A204.1 (cell line): Measurements from ENCODE around the gene ALDH3B1.
A peak's percentile ranks its signal among the peaks of the same experiment; 100 is the strongest.

ENCODE experiments used
- FAIRE-seq: peaks from 2 replicates; lab custom pipeline; 2012; peaks lifted over from hg19 to GRCh38; lab: Jason Lieb, UNC

ALDH3B1 gene

DNA sequence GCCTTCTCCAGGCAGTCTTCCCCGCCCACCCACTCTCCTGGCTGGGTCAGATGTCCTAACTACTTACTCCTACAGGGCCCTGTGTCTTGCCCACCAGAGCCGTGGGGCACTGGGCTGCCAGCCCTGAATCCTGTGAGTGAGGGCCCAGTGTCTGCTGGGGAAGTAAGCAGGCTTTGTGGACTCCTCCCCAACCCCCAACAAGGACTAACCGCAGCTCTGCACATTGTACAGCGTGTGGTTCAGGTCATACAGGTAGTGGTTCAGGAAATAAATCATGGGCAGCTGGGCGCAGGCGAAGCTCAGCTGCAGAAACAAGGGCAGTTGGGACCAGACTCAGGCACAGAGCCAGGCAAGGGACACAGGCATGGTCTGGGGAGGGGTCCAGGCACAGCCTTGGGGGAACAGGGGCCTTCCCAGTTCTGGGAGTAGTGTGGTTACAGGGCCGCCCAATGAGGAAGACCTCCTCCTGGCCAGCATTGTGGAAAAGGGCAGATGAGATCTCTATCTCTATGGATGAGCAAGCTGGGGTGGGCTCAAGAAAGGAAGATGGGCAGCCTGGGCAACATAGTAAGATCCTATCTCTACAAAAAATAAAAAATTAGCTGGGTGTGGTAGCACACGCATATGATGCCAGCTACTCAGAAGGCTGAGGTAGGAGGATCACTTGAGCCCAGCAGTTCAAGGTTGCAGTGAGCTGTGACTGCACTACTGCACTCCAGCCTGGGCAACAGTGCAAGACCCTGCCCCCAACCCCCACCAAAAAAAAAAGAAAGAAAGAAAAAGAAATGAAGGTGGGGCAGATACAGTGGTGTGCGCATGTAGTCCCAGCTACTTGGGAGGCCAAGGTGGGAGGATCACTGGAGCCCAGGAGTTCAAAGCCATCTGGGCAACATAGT lies 11.7 kb upstream of the ALDH3B1 start:
- no peak for FAIRE-seq

DNA sequence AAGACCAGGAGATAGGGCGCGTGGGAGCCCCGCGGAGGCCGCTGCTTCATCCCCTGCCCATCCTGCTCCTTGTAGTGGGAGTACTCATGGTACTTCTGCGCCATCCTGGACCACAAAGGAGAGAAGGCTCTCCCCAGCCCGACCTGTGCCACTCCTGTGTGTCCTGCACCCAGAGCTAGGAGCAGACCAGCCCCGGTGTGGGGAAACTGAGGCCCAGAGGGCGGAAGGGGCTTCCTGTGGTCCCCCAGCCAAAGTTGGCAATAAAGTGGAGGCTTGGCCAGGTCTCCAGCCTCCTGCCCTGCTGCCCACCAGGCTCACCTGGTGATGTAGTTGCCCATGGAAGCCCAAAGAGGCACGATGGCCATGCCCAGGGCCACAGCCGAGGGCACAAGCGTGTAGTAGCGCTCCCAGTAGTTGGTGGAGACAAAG lies 10.9 kb upstream of the ALDH3B1 start:
- FAIRE-seq: no peak

DNA sequence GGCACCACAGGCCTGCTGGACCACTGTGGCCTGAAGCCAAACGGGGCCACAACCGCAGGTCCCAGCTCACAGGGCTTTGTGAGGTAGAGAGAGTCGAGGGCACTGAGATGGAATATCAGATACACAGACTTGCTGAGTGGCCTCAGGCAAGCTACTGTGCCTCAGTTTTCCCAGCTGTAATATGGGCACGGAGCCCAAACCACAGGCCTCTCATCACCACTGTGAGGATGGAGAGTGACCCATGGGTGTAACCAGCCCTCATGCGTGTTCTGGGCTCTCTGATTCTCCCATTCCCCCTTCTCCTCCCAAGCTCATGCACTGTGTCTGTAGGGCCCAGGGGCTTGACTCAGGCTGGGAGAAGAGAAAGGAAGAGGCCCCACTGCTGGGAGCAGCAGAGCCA lies 10.4 kb upstream of the ALDH3B1 start:
- no peak for FAIRE-seq

DNA sequence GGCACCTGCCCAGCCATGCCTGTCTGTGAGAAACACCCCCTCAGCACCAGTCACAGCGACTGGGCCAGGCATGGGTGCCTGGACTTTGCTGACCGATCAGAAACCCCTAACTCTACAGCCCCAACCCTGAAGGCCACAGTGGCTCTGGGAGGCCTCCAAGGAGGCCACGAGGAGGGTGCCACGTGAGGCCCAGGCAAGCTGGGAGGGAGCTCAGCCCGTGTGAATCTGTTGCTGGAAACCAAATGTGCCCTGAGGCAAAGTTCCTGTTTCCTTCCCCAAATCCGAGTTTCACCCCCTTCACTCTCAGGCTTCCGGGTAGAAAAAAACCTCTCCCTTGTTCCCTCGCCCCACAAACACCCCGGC lies 7.6 kb upstream of the ALDH3B1 start:
- FAIRE-seq: no peak

DNA sequence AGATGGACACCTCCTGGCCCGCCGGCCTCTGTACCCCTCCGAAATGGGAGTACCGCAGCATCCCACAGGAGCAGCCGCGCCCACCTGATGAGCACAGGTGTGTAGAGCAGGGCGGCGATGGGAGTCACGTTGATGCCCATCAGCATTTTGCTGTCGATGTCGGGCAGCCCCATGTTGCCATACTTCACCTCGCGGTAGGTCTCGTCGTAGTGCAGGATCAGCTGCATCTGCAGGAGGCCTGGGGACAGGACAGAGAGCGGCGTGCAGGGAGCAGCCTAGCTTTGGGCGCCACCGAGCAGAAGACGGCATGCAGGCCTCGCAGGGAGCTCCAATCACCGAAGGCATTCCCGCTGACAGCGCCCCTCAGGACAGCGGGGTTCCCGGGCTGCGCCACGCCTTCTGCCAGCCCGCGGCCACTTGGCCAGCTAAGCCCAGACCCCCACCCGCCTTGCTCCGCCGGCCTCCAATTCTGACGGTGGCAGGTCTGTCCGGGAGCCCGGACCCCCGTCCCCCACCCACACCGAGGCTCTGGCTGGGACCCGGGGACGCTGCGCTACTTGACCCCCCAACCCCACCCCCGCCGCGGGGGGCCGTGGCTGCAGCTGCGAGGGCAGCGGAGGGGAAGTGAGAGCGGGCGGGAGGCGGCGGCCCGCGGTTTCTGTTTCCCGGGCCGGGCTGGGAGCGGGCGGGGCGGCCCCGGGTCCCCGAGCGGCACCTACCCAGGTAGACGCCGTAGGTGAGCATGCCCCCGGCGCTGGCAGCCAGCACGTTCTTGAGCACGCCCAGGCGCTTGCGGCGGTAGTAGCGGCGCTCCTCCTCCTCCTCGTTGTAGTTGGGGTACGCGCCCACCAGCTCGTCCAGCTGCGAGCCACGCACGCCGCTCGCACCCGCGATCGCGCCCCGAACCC lies 6.9 kb upstream of the ALDH3B1 start:
- no peak for FAIRE-seq

DNA sequence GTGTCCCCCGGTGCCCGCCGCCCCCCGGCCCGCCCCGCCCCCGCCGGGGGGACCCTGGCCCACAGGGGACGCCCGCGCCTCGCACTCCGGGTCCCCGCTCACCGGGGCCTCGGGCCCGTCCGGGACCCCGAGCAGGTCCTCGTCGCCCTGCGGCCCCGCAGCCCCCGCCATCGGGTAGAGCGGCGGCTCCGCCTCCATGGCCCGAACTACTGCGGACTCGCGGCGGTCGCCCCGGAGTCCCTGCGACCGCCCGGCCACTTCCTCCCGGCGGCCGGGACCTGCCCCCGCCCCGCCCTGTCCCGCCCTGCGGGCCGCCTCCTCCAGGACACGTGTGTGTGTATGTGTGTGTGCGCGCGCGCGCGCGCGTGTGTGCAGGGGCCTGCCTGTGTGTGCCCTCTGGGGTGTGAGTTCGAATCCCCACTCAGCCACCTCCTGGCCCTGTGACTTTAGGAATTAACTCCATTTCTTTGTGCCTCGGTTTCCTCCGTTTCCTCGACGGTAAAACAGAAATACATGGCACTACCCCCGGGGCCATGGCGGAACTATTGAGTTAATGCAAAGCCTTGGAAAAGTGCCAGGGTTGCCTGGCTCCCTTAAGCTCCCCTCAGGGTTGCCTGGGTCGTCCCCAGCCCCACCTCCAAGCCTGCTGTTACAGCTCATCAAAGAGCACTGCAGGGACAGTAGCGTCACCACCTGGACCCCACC lies 6.1 kb upstream of the ALDH3B1 start, which contains the start of gene UNC93B1:
Gene UNC93B1 (minus strand): TSS at position 252 of the 705 bp plus-strand sequence. CDS start 54 bp downstream, at position 198.
- no peak for FAIRE-seq

DNA sequence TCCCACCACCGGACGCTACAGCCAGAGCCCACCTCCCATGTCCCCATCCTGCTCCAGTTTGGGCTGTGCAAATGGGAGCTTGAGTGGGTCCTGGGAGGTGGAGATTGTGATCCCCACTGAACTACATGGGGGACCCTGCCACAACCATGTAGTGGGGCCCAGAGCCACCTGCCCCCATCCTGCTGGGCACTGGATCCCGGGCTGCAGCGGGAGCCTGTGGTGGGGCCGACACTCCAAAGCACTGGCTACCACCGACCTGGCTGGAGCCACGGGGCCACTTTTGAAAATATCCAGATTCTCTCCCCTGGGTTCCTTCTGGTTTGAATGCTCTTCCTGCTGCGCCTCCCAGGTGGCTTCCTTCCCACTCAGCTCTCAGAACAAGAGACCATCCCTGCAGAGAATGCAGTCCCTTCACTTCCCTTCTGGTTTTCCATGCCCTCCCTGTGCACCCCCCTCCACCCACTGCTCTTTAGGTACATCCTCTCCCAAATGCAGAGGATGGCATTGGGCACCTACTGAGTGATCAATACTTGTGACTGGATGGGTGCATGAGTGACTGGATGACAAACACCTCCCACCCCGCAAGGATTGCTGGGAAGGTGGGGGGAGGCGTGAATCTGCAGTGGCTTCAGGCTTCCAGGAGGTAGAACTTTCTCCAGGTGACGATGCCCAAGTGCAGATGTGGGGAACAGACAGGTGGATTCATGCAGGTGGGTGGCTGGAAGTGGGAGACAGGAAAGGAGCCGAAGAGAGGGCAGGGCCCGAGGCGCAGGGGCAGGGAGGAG lies 5.4 kb upstream of the ALDH3B1 start:
- FAIRE-seq: no peak

DNA sequence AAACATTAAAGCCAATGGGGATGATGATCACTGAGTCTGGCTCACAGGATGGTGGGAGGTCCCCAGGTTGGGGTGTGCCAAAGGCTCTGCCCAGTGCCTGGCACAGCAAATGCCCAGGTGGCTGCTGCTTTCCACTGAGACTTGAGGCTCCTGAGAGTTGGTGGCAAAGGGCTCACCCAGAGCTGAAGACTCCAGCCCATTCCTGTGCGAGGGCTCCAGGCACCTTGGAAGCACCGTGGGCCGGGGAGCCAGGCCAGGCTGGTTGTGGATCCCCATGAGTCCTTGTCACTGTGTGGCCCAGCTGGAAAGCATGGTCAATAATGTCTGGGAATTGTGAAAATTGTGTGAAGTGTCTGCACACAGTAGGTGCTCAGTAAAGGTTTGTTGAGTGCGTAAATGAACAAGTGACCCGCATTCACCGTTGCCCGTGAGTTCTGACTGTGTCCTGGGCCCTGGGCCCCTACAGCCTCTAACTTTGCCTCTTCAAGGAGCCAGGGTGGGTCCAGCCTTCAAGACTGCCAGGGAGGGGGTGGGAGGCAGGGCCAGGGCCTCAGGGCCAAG lies 3.4 kb upstream of the ALDH3B1 start:
- FAIRE-seq: no peak

DNA sequence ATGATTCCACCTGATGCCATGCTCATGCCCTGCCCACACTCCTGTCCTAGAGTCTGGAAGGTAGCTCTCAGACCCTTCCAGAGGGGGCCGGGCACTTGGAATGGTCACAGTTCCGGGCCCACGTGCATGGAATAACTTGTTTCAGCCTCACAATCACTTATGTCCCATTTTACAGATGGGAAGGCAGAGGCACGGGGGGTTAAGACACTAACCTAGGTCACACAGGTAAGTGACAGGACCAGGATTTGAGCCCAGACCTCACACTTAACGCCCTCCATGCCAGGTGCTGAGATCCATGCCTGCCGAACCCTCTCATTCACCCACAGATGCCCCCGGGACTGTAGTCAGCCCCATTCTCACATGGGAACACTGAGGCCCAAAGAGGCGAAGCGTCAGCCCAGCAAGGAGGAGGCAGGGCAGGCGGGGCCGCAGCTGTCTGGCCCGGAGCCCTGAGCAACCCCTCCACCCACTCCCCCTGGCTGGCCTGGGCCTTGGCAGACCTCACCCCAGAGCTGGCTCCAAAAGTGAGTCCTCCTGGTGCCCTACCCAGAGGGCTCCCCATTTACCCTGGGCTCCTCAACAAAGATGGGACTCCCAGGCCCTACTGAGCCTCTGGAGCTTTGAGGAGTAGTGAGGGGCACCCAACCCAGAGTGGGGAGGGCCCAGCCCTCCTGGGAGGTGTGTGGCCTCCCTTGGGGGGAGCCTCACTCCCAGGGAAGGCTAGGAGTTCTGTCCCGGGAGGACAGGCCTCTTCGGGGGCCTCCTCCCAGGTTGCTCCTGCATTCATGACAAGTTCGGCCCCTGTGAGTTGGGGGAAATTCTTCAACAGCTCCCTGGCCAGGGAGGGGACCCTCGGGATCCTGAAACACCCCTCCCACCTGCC lies 2.4 kb upstream of the ALDH3B1 start:
- FAIRE-seq: no peak

DNA sequence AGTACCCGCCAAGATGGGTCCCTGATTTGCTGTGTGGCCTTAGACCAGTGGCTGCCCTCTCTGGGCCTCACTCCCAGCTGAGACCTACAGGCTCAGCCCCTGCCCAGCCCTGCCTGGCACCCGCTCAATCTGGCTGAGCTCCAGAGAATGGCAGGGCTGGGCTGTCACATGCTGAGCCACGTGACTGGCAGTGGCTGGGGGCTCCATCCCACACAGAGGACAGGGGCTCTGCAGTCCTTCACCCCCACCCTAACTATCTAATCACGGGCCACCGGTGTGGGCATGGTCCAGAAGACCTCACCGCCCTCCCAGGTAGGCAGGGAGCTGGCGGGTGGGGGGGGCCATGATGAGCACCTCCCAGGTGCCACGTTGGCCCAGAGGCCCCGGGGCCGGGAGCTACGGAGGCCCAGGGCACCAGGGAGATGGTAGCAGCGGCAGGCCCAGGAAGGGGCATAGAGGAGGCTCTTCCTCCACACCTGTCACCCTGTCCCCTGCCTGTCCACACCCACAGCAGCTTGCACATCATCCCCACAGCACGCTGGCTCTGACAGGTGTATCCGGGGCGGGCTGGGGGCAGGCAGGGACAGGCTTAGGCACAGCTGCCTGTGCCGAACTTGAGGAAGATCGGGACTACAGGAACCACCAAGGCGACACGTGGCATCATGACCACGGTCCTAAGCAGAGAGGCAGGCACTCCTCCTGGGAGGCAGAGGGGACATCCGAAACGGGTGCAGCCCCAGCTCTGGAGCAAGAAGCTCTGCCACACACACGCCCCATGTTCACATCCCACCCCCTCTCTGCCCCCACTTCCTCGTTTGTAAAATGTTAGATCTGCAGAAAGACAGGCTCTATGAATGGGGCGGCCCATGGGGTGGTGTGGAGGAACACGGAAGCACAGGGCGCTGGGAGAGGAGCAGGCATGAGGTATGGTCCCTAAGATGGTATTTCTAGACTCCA lies 1.5 kb upstream of the ALDH3B1 start:
- no peak for FAIRE-seq

DNA sequence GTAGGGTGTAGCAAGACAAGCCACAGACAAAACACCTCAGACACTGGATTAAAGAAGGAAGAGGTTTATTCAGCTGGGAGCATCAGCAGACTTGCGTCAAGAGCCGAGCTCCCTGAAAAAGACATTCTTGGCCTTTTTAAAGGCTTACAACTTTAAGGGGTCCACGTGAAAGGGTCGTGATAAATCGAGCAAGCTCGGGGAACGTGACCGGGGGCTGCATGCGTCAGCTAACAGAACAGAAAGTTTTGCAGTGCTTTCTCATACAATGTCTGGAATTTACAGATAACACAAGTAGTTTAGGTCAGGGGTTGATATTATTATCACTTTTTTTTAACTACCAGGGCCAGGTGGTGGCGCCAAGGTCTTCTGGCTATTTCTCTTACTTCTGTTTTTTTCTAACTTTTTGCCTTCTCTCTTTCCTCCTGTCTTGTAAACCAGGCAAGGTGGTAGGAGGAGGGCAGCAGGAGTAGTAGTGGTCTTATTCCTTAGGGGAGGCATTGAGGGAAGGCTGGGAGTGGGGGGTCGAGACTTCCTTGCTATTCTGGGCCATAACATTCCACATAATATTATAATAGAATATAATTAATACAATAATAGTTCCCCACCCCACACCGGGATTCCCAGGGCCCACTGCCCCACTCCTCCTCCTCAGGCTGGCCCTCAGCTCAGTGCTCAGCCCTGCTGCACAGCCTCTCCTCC lies 587 bp upstream of the ALDH3B1 start:
- FAIRE-seq: peak; percentile 56

DNA sequence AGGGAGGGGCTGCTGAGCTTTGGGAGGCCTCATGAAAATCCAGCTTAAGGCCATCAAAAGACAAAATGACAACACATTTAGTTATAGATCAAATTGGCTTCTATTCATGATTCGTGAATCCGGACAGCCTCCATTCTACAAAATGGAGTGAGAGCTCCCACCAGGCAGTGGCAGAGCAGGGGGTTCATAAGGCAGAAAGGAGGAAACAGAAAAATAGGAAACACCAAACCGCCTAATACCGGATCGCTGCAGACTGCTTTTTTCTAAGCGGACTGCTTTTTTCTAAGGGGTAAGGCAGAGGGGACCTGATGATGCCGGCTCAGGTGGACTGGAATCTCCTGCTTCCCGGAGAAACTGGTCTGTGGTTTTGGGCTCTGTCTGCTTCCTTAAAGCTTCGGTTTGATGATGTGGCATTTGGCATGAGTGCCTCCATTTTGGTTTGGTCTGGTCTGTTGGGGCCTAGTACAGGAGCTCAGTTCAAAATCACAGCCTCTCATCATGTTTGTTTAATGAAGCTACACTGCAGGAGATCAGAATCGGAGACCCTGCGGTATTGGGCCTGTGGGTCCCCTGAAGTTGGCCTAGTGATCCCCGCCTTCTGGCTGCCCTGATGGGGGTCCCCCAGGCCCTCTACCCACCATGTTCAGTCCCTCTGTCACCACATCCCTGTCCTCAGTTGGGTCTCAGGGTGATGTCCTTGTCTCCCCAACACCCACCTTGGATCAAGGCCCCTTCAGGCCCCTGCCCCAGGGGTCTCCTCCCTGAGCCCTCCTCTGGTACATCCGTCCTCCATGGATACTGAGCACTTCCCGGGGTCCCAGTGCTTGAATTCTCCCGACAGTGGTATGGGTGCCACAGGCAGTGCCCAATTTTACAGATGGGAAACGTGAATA lies 1.2 kb downstream of the ALDH3B1 start:
- FAIRE-seq: no peak

DNA sequence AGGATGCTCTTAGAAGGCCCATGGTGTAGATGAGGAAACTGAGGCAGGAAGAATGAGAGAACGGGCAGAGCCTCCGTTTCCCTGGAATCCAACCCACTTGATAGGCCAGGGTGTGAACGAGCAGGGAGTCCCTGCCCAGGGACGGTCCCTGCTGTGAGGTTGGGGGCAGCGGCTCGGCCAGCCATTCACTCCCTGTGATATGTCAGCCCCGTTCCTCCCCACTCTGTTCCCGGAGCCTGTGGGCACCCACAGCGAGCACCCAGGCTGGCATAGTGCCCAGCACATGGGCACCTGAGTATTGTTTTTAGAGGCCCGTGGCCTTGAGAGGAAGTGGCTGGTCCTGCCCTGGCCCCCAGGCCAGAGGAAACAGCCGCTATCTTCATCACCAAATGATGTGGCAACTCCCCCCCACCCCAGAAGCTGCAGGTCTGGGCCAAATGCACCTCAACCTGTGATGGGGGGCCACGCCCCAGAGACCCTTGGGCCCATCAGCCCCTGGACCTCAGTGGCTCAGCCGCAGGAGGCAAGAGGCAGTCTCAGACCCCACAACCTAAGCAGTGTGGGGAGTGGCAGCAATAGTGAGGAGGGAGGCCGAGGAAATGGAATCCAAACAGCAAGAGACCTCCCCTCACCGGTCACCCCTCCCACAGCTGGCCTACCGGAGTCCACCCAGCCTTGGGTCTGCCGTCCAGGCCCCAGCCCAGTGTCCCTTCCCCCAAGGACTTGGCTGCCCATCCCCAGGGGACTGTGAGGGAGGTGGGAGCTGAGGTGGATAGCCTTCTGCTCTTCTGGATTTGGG lies 2.1 kb downstream of the ALDH3B1 start:
- no peak for FAIRE-seq

DNA sequence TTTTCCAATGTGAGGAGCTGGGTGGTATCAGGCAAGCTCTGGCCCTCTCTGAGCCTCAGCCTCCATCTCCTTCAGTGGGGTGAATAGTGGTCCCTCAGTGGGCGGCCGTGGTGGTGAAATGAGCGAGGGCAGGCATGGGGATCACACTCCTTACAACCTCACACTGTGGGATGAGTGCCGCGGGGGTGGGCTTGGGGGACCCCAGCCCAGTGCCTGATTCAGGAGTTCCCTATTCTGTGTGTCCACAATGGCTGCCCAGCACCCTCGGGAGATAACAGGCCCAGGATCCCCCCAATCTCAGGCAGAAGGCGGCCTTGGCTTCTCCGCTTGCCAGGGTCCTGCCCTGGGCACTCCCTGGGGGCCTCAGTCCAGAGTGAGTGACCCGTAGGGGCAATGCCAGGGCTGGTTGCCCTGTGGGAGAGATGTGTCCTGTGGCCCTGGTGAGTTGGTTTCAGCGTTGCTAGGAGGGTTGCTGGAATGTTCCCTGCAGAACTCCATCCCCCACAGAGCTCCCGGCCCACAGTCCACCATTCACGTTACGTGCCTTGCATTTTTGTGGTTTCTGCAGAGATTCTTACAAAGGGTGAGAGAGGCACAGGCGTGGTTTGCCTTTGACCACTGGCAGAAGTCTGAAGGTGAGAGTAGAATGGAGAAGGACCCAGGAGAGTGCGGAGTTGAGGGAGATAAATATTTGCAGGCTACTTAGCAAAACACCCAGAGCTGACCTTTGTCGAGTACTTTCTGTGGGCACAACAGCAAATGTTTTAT lies 2.9 kb downstream of the ALDH3B1 start:
- no peak for FAIRE-seq

DNA sequence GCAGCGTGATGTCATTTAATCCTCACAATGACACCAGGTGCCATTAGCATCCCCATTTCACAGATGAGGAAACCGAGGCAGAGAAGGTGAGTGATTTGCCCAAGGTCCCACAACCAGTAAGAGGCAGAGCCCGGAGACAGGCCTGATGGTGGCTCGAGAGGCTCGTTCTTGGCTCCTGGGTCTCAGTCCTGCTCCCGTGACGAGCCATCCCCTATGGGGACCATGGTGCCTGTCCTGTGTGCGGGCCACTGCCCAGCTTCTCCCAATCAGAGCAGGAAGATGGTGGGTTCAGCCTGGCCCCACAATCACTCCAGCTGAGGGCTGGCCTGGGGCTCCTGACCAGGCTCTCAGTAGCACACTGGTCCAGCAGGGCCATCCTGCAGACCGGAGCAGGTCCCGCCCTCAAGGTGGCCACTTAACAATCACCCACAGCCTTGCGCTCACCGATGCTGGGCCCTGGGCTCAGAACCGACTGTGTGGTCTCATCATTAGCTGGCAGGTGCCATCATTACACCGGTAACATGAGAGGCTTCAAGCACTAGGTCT lies 3.6 kb downstream of the ALDH3B1 start:
- FAIRE-seq: no peak
